ENCODE data around the gene C14orf119.

- TF ChIP-seq CTCF (IDR thresholded peaks at IDR 0.05) (no peak), POLR2A (IDR thresholded peaks at IDR 0.05) (no peak)
Measured at GRCh38 chr14:23067847-23068788, 27.2 kb upstream of the C14orf119 start.
